Islet of Langerhans (tissue), 1 donor: ENCODE results near the gene ISLR.
"Not testable (repeated sequence)": the region's sequence is repeated elsewhere in the genome, so short reads cannot be mapped to it uniquely, and the experiment has no call there.

Source experiments
- FAIRE-seq: peaks from one replicate; lab custom pipeline; 2011; peaks lifted over from hg19 to GRCh38; lab: Jason Lieb, UNC

The ISLR gene

DNA sequence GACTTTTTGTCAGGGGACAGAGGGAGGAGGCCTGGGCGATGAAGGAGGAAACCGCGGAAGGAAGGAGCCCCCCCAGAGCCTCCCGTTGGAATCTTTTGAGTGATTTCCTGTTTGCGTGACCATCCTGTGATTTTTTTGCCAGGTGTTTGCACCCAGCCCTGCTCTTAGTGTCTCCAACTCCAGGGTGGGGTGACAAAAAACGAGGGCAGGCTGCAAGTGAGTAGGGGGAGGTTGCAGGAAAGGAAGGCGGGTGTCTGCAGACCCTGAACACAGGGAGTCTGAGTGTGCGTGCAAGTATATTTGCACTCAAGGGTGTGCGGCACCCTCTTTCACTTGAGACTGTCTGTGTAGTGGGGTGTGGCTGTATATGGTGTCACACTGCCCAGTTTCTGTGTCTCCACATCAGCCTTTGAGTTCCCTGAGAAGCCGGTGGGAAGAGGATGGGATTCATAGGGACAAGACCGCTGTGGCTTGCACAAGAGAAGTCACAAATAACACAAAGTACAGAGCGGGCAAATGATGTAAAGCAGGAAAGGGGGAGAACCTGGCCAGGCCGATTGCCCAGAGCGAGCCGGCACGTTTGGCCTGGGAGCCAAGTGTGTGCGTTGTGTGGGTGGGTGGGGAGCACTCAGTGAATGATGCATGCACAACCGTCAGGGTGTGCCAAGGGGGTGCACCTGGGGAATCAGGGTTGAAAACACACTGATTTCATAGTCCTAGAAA is 36.5 kb upstream of the ISLR start:
- FAIRE-seq = no peak

DNA sequence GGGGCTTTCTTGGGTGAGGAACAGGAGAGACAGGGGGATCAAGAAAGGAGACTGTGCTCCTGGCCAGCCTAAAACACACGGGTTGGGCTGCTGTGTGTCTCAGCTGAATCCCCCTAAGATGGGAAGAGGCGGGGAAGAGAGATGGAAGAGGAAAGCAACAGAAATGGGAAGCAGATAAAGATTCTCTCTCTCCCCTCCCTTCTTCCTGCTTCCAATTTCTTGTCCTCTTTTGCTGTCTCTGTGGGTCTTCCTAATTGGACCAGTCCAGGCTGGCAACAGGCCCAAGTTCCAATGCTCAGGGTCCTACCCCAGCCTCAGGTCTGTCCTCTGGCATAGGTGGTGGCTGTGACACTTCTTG is 36.0 kb upstream of the ISLR start:
- FAIRE-seq = no peak

DNA sequence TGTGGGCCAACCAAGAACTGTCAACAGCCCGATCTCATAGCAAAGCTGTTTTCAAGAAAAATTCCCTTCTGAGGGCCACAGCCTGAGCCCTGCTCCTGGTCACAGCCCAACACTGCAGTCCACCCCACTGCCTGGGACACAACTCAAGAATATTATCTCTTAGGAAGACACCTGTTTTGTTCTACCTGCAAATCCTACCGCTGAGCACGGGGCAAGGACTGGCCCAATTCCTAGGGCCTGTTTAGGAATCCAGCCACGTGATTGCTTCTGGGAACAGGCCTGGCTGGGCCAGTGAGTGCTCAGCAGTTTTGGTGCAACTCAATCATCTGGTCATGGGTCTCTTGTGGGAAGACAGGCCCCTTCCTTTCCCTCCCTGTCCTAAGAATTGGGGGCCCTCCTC is 34.9 kb upstream of the ISLR start:
- no peak for FAIRE-seq

DNA sequence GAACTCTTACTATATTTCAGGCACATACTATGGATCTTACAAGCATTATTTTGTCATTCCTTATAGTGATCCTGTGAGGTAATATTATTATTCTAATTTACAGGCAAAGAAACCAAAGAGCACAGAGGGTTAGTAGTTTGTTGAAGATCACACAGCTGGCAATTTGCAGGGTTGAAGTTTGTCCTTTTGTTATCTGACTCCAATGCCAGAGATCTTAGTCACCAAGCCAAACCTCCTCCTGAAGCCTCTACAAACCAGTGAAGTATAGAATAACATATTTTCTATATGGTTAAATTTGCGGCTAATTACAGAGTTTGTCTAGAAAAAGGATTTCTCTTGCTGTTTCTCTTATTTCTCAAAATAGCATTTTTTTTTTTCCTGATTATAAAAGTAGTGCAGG is 31.9 kb upstream of the ISLR start:
- FAIRE-seq = no peak

DNA sequence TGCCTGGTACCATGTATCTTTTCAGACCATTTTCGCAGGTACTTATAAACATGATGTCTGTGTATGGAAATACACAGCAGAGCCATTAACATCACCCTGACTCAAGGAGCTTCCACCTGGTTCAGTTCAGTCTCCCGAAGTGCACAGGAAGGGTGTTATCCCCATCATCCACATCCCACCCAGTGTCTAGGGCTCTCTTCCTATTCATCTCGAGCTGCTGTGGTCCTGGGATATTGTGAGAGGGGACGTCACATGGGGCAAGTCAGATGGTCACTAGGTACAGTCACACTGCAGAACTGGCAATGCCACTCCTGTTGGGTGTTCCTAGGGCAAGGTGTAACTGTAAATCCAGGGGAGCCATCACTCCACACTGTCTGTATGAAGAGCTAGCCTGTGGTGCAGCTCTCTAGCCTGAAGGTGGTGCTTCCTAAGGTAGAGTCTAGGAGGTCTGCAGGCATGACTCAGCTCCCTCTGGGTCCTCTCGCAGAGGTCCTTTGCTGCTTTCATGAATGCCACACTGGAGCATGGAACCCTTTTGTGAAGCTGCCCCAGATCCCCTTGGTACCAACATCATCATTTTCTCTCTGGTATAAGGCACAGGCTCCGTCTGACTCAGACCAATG is 29.2 kb upstream of the ISLR start:
- no peak for FAIRE-seq

DNA sequence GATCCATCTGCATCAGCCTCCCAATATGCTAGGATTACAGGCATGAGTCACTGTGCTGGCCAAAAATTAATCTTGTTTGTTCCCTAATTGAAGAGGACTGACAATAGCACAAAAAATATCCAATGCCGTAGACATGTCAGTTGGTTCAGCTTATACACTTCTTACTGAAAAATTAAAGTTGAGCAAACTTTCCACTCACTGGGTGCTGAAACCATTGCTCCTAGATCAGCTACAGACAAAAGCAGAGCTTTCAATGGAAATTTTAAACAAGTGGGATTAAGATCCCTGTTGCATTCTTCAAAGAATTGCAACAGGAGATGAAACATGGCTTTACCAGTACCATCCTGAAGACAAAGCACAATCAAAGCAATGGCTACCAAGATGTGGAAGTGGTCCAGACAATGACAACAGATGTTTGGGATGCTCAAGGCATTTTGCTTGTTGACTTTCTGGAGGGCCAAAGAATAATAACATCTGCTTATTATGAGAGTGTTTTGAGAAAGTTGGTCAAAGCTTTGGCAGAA is 27.2 kb upstream of the ISLR start:
- no peak for FAIRE-seq

DNA sequence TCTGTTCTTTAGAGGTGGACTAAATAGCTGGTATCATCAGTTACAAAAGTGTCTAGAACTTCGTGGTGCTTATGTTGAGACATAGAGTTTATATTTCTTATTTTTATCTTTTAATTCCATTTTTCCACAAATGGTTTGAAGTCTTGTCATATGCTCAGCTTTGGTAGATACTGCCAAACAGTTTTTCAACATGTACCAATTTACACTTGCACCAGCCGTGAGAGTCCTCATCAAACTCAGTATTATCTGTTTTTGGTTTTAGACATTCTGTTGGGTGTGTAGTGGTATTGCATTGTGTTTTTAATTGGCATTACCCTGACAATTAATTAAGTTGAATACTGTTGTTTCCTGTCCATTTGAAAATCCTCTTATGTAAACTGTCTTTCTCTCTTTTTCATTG is 26.5 kb upstream of the ISLR start:
- no peak for FAIRE-seq

DNA sequence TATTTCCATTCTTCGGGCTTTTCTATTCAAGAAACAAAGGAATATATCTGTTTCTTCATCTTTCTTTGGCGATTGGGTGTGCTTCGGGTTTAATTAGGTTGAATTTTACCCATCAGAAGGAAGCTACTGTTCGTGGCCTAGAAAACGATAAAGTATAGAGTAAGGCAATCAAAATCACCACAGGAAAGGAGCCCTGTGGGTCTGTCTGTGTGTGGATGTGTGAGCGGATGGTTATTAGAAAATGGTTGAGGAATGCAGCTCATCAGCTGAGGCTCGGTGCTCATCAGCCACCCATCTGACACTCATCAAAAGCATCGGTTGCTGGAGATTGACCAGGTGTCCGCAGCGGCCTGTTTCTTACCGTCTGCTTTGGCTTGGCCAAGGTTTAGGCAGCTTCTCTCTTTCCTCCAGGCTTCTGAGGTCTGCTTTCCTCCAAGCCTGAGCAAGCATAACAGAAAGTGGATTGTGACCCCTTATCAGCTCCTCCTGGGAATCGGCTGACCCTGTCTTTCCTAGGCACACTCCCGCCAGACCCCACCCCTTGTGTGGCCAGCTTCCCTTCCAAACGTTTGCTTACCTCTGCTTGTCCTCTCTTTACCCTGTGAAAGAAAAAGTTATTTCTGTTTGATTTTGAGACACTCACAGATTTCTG is 17.6 kb upstream of the ISLR start:
- FAIRE-seq = no peak

DNA sequence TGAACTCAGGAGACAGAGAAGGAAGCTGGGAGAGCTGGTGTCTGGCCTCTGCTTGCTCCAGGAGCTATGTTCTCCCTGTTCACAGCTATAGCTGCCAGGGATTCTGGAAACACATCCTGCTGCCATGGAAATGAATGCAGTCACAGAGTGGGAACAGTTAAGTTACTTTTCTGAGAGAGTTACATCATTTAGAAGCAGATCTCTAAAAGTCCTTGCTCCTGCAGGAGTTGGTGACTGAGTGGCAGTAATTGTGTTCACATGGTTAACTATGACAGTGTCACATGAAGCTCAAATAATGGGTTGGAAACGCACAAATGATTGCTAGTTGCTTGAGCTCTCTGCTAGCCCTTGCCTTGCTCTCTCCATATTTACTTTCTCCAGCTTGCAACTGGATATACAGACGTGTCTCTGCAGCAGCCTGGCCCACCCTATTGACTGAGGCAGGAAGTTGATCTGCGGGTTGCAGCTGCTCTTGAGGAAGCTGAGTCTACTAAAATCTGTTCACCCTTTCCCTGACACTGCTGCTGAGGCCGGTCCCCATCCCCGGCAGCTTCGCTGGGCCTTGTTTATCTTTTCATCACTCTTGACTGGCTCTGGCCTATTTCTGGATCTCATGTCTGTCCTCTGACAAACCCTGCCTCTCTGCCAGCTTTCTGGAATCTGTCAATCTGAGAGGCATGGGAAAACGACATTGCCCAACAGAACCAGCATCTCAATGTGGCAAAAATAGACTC is 16.7 kb upstream of the ISLR start:
- FAIRE-seq = peak; percentile 21

DNA sequence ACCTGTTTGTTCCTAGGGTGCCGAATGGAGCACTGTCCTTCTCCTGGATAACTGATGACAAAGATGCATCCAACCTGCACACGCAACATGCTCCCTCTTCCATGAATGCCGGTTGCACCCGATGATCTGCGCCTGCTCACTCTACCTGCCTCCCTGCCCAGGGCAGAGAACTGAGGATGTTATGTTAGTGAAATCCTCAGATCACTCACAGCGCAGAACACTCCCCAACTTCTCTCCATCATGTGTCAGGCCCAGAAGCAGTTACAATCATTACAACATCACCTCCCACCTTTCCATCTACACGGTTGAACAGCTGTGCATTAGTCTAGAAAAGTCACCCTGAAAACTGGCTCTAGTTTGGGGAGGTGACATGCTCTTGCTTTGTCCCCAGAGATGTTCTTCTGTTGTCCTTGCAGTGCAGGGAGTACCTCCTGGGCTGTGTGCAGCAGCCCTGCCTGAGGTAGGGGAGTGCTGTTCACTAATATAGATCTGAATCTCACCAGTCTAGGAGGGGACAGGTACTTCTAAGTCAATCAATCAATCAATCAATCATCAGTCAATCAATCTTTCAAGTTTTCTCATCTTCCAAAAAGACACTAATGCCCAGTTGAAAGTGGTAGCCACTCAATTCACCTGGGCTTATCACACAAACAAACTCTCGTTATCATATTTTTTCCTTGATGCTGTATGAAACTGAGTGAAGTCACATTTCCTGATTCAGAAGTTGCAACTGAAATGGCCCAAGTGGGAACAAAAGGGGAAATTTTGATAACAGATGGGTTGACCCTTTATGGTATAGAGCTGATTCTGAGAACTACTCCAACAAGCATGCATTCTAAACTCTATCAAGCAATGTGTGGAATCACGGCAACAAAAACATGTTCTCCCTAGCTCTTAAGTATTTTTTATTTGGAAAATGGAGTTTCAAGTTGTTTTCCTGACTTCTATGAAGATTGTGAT is 15.4 kb upstream of the ISLR start:
- FAIRE-seq = no peak

DNA sequence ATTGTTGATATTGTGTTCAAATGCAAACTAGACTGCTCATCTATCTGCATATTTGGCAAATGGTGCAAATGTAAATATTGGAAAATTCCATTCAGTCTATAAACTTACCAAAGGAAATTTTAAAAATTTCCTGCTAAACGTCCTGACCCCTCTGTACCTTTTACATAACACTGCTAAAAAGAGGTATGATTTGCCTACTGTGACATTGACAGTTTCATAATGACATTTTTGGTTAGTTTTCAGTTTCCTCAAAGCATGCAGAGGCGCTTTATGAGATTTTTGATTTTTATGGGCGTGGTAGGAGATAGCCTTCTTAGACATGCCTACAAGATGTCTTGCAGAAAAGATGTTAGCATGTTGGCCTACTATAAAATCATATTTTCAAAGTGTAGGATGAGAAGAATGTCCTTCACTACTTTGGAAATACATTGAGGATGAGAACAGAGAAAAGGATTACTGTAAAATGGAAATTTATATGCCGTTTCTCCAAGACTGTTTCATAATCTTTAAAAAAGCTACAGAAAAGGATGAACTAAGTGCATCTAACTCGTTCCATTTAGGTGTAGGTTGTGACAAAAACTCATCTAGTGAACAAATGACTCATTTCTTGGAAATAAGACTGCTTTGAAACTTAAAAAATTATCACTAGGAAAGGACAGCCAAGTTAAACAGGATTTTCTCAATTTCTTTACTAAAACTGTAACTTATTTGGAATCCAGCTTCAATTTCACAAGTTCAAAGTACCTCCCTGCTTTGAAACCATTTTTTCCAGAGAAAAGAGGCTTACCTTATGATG is 14.5 kb upstream of the ISLR start:
- no peak for FAIRE-seq

DNA sequence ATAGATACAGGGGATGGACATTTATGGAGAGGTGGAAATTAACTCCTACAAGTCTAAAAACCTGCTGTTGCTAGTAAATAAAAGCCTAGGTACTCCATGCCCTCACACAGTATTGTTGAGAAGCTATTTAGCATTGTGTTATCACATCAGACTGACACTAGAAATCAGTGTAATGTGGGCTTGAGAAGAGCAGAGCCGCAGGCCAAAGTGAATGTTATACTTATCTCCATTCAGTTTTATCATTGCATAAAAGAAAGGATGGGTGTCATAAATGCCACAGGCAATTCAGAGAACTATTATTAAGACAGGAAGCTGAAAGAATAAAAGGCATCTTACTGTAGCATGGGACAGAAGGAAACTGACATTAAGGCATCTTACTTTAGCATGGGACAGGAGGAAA is 13.7 kb upstream of the ISLR start:
- no peak for FAIRE-seq

DNA sequence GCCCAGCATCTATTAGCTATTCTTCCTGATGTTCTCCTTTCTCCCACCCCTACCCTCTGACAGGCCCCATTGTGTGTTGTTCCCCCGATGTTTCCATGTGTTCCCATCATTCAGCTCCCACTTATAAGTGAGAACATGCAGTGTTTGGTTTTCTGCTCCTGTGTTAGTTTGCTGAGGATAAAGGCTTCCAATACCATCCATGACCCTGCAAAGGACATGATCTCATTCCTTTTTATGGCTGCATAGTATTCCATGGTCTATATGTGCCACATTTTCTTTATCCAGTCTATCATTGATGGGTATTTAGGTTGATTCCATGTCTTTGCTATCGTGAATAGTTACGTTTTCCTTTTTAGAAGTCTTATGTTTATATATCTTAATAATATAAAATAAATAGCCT is 13.1 kb upstream of the ISLR start:
- not testable (repeated sequence) for FAIRE-seq

DNA sequence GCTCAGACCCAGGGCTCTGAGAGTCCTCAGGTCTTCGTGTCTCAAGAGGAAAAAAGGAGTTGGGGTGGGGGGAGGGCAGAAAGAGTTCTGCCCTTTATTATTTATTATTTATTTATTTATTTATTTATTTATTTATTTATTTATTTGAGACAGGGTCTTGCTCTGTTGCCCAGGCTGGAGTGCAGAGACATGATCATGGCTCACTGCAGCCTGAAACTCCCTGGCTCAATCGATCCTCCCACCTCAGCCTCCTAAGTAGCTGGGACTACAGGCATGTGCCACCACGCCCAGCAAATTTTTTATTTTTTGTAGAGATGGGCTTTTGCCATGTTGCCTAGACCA is 11.3 kb upstream of the ISLR start:
- not testable (repeated sequence) for FAIRE-seq

DNA sequence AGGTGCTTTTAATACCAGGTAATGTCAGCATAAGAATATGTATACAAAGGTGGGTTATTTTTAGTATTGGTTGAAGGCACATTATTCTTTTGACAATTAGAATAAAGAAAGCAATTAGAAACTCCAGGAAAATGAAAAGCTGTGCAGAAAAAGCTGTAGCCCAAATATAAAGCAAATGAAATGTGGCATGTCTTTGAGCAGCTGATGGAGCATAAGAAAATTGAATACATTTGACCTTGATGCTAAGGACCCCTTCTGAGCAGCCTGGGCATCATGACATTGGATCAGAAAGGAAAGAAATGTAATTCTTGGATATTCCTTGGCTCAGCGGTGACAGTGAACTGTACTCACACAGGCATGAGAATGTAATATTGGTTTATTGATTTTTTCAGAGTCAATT is 8.0 kb upstream of the ISLR start:
- FAIRE-seq = no peak

DNA sequence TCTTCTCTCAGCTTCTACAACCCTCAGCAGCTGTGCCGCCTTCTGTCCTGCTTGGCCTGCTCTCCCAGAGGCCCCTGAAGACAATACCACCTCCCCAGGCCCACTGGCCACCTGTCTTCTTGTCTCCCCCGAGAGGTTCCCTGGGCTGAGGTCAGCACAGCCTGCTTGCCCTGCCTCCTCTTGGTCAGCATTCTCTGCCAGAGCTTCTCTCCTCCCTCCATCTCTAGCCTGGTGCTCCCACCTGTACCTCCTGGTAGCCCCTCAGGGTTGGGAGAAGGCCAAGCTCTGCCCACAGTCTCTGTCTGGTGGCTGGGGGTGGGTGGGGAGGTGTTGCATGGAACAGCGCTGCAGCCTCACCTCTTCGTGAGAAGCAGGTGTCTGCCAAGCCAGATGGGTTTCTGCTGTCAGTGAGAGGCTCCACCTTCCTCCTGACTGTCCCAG is 5.6 kb upstream of the ISLR start:
- FAIRE-seq = no peak

DNA sequence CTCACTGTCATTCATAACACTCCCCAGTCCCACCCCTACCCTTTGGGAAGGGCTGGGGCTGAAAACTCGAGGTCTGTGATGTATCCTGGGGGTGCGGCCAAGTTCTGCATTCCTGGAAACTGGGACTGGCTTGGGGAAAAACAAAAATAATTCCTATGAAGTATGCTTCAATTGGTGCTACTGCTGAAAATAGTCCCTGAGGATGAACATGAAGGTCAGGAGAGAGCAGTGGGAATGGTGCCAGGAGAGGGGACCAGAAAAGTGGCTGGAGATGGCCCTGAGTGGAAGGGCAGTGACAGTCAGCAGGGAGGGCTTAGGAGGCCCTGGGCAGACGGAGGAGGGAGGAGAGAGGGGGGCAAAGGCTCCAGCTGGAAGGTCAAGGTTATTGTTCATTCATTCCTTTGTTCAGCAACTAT is 4.8 kb upstream of the ISLR start:
- no peak for FAIRE-seq

DNA sequence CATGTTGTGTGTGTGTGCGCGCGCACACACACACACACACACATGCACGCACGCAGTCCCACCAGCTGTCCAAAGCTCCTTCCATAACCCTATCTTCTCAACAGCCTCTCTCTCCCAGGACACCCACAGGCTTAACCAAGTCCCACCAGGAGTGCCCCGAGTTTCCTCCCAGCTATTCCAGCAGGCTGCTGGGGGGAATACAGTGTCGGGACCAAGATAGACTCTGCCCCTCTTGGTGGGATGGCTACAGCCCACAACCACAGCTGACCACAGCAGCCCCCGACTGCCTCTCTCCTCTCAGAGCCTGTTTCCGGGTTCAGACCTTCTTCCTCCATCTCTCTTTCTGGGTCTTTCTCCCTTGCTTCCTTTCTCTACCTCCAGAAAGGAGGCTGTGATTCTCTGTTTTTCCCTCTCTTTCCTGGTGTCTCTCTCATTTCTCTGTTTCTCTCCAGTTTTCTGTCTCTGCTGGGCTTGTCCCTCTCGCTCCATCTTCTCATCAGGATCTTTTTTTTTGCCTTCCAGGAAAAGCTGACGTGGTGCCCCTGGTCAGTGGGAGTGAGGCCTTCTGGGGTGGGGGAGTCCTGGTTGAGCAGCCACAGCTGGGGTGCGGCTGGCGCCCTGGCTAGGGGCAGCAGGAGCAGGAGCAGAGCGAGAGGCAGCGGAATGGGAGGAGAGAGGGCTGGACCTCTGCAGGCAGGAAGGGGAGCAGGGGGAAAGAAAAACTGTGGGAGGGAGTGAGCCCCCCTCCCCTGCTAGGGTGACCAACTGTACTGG is 3.3 kb upstream of the ISLR start:
- FAIRE-seq = no peak

DNA sequence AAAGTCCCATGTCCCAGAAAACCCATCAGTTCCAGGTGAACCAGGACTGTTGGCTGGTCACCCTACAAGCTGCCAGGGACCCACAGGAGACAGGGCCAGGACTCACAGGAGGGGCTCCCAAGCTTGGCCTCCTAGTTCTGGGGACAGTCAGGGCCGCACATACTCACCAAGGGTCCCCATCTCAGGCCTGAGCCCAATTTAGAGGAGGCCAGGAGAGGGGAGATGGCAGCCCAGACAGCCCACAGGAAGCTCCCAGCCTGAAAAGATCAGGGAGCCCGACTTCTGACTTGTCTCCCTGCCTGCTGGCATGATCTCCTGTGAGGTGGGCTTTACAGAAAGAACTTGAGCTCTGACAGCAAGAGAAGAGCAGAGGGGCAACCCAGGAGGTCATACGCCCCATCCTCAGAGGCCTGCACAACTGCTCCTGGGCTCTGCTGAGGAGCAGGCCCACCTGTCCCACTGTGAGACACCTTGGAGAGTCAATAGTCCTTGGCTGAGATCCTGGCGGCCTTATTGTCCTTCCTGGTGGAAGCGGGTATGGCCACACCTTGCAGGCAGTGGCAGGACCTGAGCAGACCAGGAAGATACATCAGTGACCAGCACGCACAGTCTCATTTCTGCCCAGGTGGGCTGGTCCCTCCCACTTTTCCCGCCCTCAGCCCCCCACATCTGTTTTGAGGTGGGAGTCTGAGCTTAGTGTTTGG is 2.5 kb upstream of the ISLR start:
- FAIRE-seq = no peak
